ENCODE measurements around the gene SEC63. TPM values are rescaled to one million over a fixed set of nuclear protein-coding genes. Genes with fewer than 3 reads are reported as not detected.

Gene SEC63
- total and polyA plus RNA-seq, 2 of the 4 experiments (the other 2 are of a cell fraction): 8.6 to 22.4 TPM

DNA sequence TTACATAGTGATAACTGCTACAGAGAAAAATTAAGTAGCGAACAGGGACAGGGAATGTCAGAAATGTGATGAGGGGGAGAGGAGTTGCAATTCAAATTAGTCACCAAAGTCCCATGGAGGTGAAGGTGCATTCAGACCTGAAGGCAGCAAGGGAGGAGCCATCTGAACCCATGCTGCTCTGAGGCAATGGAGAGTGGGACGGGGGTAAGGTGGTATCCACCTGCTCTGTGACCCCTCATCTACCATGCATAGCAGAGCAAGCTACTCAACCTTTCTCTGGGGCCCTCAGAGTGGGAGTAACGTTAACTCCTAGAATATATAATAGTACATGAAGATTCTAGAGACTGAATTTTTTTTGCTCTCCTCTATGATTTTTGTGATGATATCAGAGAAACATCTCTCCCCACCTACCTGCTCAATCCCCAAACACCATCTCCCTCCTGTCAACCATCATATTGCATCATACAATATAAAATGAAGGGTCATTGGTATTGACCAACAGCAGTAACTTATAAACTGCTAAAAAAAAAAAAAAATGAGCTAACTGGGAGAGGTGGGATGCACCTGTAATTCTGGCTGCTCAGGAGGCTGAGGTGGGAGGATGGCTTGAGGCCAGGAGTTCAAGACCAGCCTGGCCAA lies 117.3 kb downstream of the SEC63 start:
- H3K9ac ChIP-seq (ENCODE audit: low read depth, low read length): no peak overlapping the region
- H2AFZ ChIP-seq (replicated peaks; ENCODE audit: low read length, poor library complexity): no peak overlapping the region
- H3K18ac ChIP-seq (ENCODE audit: low read depth, low read length): no peak overlapping the region
- no peak overlapping the region for H2AK9ac ChIP-seq (replicated peaks; ENCODE audit: low read depth, low read length, poor library complexity)
- H4K8ac ChIP-seq (ENCODE audit: low read depth in 2 of 2, low read length in 2 of 2): no peak overlapping the region
- H3K27me3 ChIP-seq (ENCODE audit: control insufficient read depth, insufficient read depth, low read length): peaks cover 4% of the 10 kb centered on the region
- no peak overlapping the region for H3K4me3 ChIP-seq (ENCODE audit: insufficient read depth, low read depth, low read length)
- in situ Hi-C loops (cut with MboI; ENCODE audit: low sequenced_read_pairs): loop anchor here (10.0 to 25.0 kb wide), 2 partner anchors 346 to 653 kb away; partner anchors contain the start of gene SOBP
- TF ChIP-seq NFE2L2 (IDR thresholded peaks at IDR 0.05; ENCODE audit: low read depth, low read length): no peak
- peak; percentile 35; the same call in 1 of the 2 replicates for TF ChIP-seq CEBPB (IDR thresholded peaks at IDR 0.05; ENCODE audit: low read depth, low read length)
- H3K9me3 ChIP-seq (ENCODE audit: control insufficient read depth, insufficient read depth, low read length): no peaks in the 10 kb centered on the region
- DNase-seq (no peak), ATAC-seq (ENCODE audit: low read depth) (no peak)
- POLR2A ChIA-PET (ENCODE audit: unreplicated experiment): no interaction called here
- no peak overlapping the region for H3K4ac ChIP-seq (ENCODE audit: low read depth, low read length)
- H3K4me1 ChIP-seq (ENCODE audit: control insufficient read depth, insufficient read depth, low read length): no peaks in the 10 kb centered on the region
- dilution Hi-C loops (cut with HindIII; ENCODE audit: low sequenced_read_pairs, unreplicated experiment): no loop called here
- no peak overlapping the region for H3K23ac ChIP-seq (ENCODE audit: low read depth, low read length)
- CTCF ChIA-PET: interaction anchor here (1.1 kb wide), 1 partner anchor 11 kb away, joined by 4 read pairs; no protein-coding TSS in a partner anchor
- intact Hi-C loops (cut with micrococcal nuclease): loop anchor here (10.0 kb wide), 1 partner anchor 526 kb away; no protein-coding TSS in a partner anchor
- no peak overlapping the region for H3K4me2 ChIP-seq (ENCODE audit: low read depth, low read length)
- no peaks in the 10 kb centered on the region for H3K79me1 ChIP-seq (ENCODE audit: low read depth in 1 of 2, low read length in 2 of 2)
- no peak overlapping the region for H2BK20ac ChIP-seq (ENCODE audit: low read depth, low read length)
- H3K27ac ChIP-seq (ENCODE audit: insufficient read depth, low read length): no peak overlapping the region
- H4K20me1 ChIP-seq (ENCODE audit: insufficient read depth, low read length): no peaks in the 10 kb centered on the region
- H3K56ac ChIP-seq (ENCODE audit: extremely low read depth, insufficient read depth, low read length): no peak overlapping the region
- H3K14ac ChIP-seq (replicated peaks; ENCODE audit: low read depth, low read length): no peak overlapping the region
- no peak overlapping the region for H2AK5ac ChIP-seq (ENCODE audit: low read depth, low read length)
- no TSS peak for BruUV-seq (replicated peaks)
- H2BK5ac ChIP-seq (ENCODE audit: low read depth, low read length, poor library complexity, severe bottlenecking): no peak overlapping the region
- H2BK120ac ChIP-seq (ENCODE audit: low read depth, low read length): no peak overlapping the region
- no peaks in the 10 kb centered on the region for H3K9me1 ChIP-seq (ENCODE audit: insufficient read depth, low read length)
- no peak overlapping the region for H4K91ac ChIP-seq (ENCODE audit: insufficient read depth, low read depth, low read length)
- no peaks in the 10 kb centered on the region for H3K36me3 ChIP-seq (ENCODE audit: control insufficient read depth, insufficient read depth, low read length)
- no peak overlapping the region for H4K5ac ChIP-seq (ENCODE audit: low read depth, low read length)
- WGBS, 2 experiments (ENCODE audit: extremely low coverage in 2 of 2, insufficient read length in 1 of 2): 60% methylated on average over 1 of the region's 3 CpGs; no CpG with 5 or more reads in 1 of the 2 experiments
- no peak overlapping the region for H2BK15ac ChIP-seq (ENCODE audit: low read depth, low read length)
